ENCODE data around the gene VTA1. TPM values are rescaled to one million over a fixed set of nuclear protein-coding genes. Genes with fewer than 3 reads are reported as not detected.

The VTA1 gene
- total RNA-seq = 50.8 and 57.9 TPM in 2 replicates

DNA sequence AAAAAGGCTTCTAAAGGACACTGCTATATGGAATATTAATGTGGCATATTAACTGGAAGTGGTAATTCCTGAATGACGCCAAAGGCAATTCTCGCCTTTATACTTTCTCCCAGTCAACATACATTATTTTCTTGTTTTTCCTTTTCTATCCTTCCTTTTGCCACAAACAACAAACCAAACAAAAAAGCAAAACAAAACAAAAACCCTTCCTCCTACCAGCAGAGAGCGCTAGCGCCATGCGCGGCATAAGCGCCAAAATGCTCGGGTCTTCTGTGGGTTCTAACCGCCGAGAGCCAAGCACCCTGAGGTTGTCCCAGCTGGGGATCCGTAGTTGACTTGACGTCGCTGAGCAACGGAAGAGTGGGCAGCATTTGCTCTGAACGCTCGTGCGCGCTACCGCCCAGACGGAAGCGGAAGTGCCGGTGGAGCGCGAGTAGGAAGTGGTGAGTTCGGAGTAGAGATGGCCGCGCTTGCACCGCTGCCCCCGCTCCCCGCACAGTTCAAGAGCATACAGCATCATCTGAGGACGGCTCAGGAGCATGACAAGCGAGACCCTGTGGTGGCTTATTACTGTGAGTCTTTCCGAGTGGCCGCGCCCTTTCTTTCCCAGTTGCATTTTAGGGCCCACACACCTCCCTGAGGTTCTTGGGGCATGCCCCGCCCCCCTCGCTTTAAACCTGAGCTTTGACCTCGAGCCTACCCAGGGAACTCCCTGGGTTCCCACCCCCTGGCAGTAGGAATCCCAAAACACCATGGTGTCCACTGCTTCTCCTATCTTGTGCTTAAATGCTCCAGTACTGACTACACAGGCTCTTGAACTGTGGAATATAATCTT lies at the start of gene VTA1, which contains the start of gene NMBR:
Gene VTA1, plus strand, starts transcription at position 436 of the 835 bp plus-strand sequence. Its CDS starts 25 bp downstream, at position 461.
Gene NMBR, minus strand, starts transcription at position 295 of the 835 bp plus-strand sequence. CDS start 58,464 bp downstream, outside the sequence.

GRCh38 chr6:142132625-142133024 lies 14.4 kb upstream of the VTA1 start, which contains the start of gene GJE1:
Gene GJE1, plus strand, starts transcription at chr6:142132925. Its CDS starts 234 bp downstream, at chr6:142133159.

Other genes starting within 250 kb of the VTA1 start
- not detected in 2 replicates for gene GJE1, start 14.3 kb upstream of the VTA1 start, total RNA-seq
- not detected in 2 replicates for gene NMBR, start 141 bp upstream of the VTA1 start, total RNA-seq
- 0.33 and 1.7 TPM in 2 replicates for gene ADGRG6, start 154.7 kb downstream of the VTA1 start, total RNA-seq